GM04504 (cell line): ENCODE results near the gene RNF157.

Experiments used
- DNase-seq: peaks from one replicate; pipeline ENCODE4 v3.0.0-alpha.2; 2012; ENCODE audit warnings: low read depth

The RNF157 gene

DNA sequence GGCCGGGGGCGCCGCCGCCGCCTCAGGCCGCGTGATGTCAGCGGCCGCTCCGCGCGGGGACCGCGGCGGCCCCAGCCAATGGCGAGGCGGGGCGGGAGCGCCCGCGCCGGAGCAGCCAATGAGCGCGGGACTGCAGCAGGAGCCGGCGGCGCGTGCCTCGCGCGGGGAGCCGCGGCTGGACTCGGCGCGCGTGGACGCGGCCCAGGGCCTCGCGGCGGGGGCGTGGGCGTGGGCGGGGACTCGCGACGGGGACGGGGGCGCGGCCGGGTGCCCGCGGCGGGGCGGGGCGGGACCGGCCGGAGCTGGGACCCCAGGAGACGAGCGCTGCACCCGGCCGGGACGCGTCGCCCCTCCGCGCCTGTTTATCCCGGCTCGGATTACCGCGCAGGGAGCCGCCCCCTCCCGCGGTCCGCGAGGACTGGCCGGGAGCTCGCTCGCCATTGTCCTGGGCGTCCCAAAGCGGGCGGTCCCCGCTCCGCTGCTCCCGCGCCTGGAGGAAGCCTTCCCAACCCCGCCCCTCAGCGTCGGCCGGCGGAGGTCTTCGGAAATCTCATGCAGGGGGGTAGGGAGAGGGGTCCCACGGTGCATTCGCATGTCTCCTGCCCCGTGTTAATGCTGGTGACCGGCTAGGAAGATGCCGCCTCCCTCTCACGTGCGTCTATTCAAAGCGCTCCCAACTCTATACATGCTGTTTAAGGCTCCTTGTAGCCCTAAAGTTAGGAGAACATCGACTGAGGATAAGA, at the start of gene RNF157:
TSS of gene RNF157 (minus strand) at position 33 of the 743 bp plus-strand sequence. CDS start 253 bp downstream, outside the sequence.
- DNase-seq = no peak

DNA sequence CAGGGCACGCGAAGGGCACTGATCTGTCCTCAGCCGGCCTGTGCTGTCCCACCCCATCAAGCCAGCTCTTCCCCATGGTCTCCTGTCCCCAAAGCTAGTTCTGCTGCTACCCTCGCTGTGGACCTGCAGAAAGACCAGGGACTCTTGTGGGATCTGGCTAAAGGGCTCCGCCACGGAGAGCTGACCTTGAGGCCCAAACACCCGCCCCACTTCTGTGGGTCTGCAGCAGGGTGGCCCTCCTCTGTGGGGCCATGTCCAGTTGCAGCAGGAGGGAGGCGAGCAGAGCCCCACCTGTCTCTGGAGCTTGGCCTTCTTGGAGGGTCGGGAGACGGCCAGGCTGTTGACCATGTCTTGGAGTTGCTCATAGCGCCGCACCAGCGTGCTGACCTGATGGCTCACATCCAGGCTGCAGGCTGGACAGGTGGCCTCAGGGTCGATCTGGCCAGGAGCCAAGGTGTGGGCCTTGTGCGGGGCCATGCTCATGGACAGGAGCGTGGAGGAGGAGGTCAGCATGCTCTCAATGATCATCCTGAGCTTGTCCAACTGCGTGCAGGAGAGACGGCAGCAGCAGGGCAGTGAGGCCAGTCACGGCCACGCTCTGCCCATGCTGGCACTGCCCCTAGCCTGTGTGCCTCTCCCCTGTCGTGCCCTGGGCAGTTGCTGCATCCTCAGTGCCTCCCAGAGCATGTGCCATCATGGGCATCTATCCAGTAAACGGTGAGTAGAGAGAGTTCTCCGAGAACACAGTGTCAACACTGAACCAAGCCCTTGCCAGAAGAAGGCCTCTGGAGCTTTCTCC, 41.5 kb upstream of the RNF157 start:
- DNase-seq = no peak

DNA sequence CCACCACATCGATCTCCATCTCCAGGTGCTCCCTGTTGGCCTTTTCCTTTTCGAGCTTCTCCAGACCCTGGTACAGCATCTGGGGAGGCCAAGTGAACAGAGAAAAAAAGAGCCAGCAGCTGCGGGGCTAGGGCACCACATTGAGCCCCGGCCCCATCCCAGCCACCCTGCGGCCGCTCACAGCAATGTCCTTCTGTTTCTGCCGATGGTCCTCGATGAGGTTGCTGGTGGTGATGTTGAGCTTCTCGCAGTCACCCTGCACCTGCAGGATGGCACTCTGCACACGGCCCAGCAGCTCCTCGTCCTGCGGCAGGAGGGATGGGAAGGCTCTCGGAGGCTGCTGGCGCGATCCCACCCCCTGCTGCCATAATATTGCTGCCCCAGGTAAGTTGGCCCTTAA, 40.4 kb upstream of the RNF157 start:
- no peak for DNase-seq

DNA sequence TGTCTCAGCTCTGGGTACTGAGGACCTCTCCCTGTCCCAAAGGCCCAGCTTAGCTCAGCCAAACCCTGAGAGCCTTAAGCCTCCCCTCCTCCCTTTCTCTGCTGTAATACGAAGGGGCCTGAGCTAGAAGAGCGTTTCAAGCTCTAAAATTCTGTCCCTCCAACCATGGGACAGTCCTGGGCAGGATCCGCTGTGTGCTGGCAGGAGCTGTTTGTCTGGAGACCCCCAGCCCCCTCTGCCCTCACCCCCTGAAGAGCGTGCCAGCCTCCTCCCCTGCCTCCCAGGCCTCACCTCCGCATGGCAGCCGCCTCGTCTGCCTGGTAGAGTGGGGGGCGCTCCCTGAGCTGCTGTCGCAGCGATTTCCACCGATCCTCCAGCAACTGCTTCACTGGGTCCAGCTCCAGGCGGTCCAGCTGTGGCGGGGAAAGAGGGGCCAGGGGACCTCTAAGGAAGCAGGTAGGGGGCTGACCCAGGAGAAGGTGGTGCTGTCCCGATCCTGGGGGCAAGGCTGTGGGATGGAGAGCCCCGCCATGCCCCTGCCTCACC, 39.5 kb upstream of the RNF157 start:
- no peak for DNase-seq

DNA sequence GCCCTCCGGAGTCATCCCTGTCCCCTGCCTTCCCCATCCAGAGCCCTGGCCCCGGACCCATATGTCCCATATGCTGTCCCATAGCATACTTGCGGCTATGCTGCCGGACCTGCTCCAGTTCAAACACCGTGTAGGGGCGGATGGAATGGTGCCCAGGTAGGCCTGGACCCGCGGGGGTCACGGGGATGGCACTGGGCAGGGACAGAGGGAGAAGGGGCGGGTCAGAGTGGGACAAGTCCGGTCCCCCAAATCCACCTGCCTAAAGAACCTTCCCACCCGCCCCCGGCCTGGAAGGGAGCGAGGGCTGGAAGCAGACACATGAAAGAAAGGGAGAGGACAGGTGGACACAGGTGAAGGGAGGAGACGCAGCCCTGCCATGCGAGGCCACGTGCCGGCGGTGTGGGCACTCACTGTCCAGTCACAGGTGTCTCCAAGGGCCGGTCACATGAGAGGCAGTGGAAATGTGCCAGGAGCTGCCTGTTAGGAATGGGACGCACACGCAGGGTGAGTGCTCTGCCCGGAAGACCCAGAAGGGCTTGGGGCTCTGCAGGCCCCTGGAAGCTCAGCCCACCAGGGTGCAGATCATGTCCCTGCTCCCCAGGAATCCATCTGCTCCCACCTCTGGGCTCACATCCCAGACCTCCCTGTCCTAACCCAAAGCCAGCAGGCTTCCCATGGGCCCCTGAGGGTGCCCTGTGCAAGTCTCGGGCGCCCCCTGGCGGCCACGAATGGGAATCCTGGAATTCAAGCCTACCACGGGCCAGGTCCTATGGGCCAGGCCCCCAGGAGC, 38.9 kb upstream of the RNF157 start:
- DNase-seq = peak; percentile 47

DNA sequence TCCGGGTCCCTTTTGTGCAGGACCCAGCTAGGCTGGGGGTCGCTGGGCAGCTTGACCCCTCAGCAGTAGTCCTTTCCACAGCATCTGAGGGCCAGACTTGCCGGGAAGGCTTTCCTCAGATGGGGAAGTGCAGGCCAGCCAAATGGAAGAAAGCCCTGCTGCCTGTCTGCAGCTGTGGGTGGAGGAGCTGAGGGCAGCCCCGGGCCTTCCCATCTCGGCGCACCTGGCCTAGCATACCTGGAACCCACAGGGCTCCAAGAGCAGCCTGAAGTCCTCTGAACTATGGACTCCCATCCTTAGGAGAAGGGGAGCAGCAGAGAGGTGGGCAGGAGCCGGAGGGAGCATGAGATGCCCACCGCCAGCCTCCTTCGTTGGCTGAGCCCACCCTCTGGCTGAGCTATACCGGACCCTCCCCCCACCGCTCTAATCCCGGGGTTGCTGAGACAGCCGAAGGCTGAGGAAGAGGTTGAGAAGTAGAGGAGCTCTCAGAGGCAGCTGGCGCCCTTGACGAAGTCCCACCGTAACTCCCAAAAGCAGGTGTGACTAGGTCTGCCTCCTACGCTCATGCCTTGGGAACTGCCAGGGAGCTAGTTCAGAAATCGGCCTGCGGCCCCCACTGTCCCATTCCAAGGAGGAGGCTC, 38.1 kb upstream of the RNF157 start:
- DNase-seq = no peak

DNA sequence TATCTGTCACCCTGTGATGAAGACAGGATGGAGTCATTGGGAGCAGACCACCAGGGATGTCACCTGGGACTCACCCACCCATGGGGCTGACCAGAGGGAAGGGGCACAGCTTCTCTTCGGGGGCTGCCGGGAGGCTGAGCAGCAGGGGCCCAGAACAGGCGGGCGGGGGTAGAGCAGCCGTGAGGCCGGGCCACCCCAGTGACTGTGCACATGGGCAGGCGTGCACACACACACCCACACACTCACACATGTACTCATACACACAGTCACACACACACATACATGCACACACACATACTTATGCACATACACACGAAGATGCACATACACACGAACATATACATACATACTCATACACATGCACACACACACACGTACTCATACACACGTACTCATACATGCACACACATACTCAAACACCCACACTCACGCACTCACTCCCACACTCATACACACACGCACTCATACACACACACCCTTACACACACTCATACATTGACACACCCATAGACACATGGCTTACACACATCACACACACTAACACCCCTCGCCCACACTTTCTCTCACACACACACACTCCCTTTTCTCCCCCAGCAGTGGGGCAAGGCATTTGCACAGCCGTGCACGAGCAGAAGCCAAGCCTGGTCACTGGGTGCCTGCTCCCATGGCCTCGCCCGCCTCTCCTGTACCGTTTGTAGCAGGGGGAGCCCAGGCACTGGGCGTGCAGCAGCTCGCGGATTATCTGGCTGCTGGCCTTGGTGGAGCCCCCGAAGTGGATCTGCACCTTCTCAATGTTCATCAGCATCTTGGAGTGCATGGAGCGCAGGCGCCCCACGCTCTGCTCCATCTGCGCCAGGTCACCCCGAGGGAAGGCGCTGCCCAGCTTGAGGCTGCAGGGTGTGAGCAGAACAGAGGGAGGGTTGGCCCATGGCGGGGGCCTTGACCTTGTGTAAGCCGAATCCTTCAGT, 37.3 kb upstream of the RNF157 start:
- DNase-seq = no peak

DNA sequence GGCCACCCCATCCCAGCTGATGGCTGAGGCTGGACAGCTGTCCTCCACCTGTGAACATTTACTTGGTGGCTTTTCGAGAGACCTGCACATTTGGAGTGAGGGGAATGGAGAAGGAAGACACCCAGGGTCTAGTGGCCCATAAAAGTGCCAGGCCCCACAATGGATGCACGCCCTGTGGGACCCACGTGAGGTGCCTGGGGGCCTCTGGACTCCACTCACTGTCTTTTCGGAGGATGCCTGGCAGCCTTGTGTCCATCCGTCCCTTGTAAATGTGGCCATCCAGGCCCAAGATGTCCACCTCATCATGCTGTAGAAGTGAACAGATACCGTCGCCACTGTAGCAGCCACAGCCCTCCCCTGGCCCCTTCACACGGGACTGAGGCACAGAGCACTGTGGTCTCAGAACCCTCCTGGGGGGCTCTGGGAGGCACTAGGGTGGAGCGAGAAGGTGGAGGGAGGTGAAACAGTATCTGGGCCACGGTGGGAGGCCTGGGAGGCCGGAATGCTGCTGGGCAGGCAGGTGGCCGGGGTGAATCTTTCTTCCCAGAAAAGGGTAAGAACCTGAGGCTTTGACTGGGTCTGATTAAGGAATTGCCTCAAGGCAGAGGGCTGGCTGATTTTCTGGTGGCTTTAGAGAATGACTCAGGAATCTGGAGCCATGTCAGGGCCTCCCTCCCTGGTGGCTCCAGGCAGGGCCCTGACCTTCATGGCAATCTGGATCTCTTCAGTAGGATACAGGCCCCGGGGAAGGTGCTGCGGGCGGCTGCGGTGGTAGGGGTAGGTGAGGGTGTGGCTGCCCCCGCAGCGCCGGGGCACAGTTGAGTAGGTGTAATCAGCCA, 36.4 kb upstream of the RNF157 start:
- peak; percentile 62 for DNase-seq

DNA sequence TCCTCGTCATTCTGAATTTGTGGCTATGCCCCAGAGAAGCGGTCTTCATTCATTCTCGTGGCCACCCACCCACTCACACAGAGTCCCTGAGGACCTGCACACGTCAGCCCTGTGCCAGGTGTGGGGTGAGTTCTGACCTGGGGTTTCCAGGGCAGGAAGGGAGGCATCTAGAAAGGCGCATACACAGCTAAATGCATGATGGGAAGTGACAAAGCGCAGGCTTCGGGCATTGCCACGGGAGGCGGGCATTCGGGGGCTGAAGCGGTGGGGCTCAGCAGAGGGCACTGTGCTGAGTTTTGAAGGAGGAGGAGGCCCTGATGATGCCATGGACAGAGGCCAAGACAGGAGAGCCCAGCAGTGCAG, 35.8 kb upstream of the RNF157 start:
- no peak for DNase-seq

DNA sequence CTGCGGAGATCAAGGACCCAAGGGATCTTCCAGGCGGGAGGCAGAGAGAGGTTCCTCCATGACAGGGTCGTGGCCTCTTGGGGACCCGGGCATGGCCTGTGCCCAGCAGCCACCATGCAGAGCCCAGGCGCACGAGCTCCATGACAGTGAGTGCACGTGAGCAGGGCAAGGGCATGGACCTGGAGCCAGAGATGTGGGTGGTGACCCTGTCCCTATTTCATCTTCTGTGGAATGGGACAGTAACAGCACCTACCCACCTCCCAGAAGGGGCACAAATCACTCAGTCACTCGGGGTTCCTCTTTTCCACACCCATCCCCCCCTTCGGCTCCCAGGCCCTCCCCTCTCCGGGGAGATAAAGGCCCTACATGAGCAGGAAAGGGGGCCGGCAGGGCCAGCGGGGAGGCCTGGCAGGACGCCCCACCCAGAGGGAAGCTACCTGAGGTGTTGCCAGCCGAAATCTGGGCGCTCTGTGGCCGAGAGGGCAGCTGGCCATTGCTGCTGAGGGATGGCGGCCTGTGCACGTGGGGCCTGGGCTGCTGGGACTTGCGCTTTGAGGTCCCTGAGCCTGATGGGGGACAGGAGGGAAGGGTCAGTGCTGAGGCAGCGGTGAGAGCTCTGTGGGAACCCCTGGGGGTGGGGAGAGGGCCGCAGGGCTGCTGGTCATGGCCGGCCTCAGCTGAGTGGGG, 35.2 kb upstream of the RNF157 start:
- no peak for DNase-seq

DNA sequence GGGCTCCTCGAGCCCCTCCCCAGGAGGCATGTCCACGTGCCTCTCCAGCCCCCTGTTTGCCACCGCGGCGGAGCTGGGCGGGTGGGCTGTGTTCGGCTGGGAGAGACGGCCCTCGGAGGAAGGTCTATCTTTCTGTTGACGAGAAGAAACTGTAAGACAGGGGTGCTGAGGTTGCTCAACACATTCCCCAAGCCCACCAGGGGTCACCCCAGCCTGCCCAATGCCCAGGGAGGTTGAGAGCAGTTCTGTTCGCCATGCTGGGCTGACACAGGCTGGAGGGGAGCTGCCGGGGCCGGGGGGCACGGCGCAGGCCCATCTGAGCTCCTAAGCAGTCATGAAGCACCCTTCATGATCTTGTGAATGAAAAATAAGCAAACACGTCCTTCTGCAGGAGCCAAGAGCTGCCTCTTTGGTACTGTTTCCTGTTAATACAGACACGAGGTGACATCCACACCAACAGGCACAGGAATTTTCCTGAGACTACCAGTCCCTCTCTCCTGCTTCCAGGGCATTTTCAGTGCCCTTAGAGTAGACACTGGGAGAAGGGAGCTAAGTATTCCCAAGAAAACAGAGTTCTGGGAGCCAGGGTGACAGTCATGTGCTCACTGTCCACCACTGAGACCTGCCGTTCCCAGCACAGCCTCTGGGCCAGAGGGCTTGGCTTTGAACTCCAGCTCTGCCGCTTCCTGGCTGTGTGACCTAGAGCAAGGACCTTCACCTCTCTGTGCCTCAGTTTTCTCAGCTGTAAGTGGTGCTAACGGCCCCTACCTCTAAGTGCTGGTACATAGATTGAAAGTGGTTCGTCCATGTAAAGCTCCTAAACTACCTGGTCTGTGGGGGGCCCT, 34.0 kb upstream of the RNF157 start:
- DNase-seq = no peak

DNA sequence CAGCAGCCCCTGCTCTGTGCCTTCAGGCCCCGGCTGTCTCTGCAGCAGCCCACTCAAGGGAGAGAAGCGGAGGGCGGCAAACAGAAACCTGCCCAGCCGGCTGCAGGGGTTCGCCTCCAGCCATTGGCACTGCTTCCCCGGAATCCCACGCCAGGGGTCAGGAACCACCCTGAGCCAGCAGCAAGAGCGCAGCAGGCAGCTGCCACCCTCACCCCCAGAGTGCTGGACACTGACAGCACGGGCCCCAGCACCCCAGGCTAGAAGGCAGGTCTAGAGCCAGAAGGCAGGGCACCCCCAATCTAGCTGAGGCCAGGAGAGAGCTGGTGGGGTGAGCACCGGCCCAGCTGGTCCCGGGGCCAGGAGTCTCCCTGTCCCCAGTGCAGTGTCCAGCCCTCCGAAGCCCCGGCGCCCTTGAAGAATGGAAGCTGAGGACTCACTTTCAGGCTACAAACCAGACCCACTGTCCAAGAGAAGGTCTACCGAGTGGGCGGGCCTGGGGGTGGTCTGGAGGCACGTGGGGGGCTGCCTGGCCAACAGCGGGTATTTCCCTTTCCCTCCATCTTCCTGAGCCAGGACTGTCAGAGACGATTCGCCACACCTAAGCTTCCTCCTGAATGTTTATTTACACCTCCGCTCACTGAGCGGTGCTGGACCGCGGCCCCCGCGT, 33.3 kb upstream of the RNF157 start:
- no peak for DNase-seq

DNA sequence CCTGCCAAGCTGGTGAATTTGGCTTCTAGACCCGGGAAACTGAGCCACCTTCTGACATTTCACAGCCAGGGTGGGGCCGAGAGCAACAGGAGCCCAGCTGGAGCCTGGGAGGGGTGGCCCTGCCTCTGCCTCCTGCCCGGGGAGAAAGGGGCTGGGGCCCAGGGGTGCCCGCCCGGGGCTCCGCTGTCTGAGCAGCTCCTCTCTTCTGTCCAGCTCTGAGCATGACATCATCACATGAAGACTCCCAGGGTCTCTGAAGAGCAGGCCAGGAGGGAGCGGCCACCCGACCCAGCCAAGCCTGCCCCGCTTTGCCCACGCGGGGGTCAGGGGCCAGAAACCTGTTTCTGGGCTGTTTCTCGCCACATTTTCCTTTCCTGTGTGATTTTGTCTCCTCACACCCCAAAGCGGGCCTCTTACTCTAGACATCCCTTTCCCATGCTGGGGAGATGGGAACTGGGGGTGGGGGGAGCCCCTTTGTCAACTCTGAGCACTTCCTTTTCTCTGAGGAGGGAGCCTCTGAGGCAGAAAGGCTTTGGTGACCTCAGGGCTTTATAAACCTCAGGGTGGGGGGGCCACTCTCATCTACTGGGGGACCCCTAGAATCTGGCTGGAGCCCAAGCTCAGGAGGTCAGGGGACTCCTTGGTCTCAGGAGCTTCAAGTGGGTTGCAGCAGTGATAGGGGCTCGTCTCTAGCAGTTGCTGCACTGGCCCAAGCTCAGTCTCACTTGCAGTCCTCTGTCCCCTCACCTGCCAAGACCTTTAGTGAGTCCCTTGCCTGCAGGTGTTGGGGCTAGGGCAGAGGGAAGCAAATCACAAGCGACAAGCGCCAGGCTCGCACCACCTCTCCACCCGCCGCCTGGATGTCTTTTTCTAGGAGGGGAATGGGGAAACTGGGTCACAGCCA, 32.5 kb upstream of the RNF157 start:
- no peak for DNase-seq

DNA sequence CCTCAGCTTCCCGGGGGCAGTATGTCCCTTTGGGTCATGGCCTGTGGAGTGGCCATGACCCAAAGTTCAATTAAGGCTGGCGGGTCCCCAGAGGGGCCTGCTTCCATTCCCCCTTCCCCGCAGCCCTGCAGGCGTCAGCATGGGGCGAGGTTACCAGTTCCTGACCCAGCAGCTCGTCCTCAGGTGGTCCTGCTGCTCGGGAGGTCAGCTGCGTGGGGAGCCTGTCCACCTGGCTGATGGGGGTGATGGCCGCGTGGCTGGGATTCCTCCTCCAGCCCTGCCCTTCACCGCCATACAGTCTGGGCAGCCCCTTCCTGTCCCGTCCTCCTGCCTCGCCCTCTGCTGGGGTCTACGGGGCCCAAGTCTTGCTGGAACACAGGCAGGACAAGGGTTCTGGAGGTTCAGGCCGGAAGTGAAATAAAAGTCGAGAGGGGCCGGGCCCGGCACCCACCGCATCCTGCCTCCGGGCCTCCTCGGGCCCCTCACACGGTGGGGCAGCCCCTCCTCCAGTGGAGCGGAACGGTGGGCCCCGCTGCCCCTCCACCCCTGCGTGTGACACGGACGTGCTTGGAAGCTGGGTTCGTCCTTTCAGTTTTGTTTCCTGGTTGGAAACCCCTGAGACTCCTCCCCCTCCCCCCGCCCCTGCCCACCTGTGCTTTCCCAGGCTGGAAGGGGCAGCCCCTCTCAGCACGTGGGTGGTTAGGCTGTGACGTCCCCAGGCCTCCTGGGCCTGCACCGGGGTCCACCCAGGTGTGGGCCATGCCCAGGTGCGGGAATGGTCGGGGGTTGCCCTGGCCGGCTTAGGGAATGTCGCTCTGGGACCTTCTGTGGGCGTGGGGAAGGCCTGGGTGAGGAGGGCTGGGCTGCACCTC, 31.6 kb upstream of the RNF157 start:
- no peak for DNase-seq

DNA sequence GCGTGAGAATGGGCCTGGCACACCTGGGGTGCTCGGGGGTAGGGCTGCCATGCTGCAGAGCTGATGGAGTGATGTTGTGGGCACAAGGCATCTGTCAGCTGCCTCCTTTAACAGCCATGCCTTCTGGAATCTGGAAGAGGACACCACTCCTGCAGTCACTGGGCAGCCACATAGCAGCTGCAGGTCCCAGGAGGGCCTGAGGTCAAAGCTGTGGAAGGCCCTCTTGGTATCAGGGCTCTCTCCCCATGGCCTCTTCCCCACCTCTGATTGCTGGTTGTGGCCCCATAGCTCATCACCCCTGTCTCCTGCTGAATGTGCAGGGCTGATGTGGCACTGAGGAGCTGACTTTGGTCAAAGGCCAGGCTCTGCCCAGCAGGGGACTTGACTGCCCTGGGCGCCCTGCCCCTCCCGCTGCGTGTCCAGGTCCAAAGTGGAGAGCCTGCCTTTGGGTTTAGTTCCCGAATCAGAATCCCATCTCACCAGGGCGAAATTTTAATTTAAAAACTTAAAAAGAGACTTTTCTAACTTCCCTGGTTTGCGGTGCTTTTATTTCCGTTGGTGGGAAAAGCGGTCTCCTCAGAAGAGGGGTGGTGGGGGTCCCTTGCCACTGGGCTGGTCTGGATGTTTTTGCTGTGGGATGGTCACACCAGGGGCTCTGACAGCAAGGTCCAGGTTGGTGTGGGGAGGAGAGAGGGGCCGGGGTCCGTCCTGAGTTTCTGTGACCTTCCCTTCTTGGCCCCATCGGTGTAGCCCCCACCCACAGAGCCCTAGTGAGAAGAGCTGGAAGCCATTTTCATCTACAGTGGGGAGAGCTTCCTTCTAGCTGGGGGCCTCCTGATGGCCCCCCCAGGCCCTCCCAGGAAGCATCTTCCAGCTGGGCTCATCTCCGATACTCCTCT, 30.7 kb upstream of the RNF157 start:
- no peak for DNase-seq
